Activated naive CD8-positive, alpha-beta T cell treated with anti-CD3 and anti-CD28 coated beads, Interleukin-2, amount 50 U/mL, for 16 hours (primary cell): Measurements from ENCODE around the gene TAS2R50.

Source experiments
- DNase-seq: peaks from one replicate; pipeline ENCODE4 v3.0.0-alpha.2; 2020; ENCODE audit warnings: low read depth, low spot score

TAS2R50 gene

DNA sequence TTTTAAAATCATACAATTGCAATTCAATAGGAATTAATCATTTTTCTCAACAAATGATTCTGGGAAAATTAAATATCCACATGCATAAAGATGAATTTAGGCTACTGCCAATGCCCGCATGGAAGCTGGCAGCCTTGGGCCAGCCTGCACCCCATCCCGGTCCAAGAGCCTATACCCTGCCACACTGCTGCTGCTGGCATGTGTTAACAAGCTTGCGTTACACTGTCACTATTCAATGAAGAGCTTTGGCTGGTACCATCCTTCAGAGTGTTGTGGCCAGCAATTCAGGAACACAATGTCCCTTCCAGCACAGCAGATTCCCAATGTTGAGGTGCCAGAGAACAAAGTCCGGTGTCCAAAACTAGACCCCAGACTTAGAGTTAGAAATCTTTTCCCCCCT is 34.1 kb downstream of the TAS2R50 start:
- DNase-seq: no peak

- no peak for DNase-seq
Observed at GRCh38 chr12:10943167-10943566, 43.5 kb downstream of the TAS2R50 start.

GRCh38 chr12:10941916-10942607 is 44.6 kb downstream of the TAS2R50 start:
- DNase-seq: no peak

GRCh38 chr12:10941369-10941768 is 45.3 kb downstream of the TAS2R50 start:
- no peak for DNase-seq

GRCh38 chr12:10940389-10940788 is 46.3 kb downstream of the TAS2R50 start:
- DNase-seq: no peak

GRCh38 chr12:10939163-10939562 is 47.5 kb downstream of the TAS2R50 start, which contains the start of gene TAS2R14:
Gene TAS2R14, minus strand, starts transcription at chr12:10939263. Its CDS starts 56 bp downstream, at chr12:10939207.
- no peak for DNase-seq

- no peak for DNase-seq
Observed at GRCh38 chr12:10936506-10936905, 50.2 kb downstream of the TAS2R50 start.
